Epithelial cell of proximal tubule (primary cell): Measurements from ENCODE around the gene RAVER2. TPM values are rescaled to one million over a fixed set of nuclear protein-coding genes. Genes with fewer than 3 reads are reported as not detected.

ENCODE experiments used
- DNase-seq: peaks from one replicate; pipeline ENCODE4 v3.0.0-alpha.2; 2011; ENCODE audit warnings: low read depth
- H3K4me3 ChIP-seq: 2 replicates; pipeline ENCODE4 v1.5.1; 2011; ENCODE audit warnings: low read depth, mild to moderate bottlenecking, low read length
- CTCF ChIP-seq: conservative IDR thresholded peaks from 2 replicates; pipeline ENCODE4 v1.5.1; 2012; ENCODE audit warnings: low read depth, mild to moderate bottlenecking, low read length
- total RNA-seq: library from RNA; depleted of rRNA; stranded (reverse); fragments of >200 nt; gene quantifications from 2 replicates; pipeline ENCODE4 v1.2.3, GENCODE V29; 2015

RAVER2 gene
- total RNA-seq, 1 donor from 2014 or later = 6.9 TPM

DNA sequence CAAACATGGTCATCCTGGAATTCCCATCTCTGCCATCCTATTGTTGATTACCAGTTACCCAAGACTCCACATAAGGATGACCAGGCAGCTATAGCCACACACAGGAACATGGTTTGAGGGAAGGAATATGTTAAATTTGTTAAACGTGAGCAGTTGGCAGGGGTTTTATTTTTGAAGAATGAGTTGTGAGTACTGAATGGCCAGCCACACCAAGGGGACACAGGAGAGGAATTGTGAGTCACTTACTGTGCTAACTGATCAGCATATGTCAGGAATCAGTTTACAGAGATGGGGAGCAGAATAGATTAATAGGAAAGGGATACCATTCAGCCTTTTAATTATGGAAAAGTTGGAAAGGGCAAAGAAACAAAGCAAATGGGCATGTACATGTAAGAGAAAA lies 39.3 kb upstream of the RAVER2 start:
- no peak for DNase-seq
- no peak overlapping the region for H3K4me3 ChIP-seq
- TF ChIP-seq CTCF = no peak

DNA sequence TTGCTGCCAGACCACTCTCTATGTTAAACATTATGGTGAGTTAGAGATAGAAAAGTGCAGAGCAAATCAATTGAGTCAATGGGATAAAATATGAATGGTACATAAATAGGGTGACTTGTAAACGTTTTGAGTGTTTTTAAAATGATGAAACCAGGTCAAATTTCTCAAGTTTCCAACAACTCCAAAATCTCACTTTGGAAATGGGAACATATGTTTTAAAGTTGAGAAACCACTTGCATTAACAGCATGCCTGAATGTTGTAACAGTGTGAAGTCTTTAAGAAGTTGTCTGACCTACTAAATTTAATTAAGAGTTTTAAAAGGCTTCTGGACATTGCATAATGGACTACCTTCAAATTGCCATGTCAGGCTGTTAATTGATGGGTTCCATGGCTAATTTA lies 33.6 kb upstream of the RAVER2 start:
- no peak overlapping the region for H3K4me3 ChIP-seq
- no peak for TF ChIP-seq CTCF
- DNase-seq = no peak

- DNase-seq = no peak
- no peak for TF ChIP-seq CTCF
- H3K4me3 ChIP-seq = no peak overlapping the region
These were observed 32.8 kb upstream of the RAVER2 start for GRCh38 chr1:64712049-64712448.

DNA sequence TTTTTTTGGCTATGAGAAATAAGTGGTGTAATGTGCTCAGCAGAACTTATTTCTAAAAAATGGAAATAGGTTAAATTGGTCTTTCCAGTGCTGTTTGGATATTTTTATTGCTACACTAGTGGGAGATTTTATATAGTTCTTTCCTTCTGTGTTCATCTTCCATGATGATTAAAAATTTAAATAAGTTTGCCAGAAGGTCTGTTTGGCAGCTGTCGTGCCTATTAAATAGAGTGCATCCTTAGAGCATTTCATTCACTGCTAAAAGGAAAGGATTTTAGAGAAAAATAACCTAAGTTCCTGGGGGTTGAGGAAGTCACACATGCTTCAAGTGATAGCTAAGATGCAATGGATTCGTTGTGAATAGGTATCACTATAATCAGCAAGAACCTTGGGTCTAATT lies 29.7 kb upstream of the RAVER2 start:
- DNase-seq = no peak
- no peak for TF ChIP-seq CTCF
- no peak overlapping the region for H3K4me3 ChIP-seq

DNA sequence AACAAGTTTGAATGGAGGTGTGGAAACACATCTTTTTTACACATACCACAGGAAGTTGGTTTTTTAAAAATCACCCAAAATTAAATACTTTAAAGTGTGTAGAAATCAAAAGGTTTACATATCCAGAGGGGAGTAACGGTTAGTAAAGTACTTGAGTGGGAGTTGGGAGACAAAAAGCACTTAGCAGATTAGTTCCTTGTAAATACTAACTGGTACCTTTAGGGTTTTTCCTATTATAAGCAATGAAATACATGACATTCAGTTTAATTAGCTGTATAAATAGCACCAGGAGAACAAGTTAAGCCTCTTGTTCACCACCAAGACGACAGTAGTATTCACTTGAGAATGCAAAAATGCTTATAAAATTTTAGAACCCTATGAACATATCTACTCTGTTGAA lies 23.7 kb upstream of the RAVER2 start:
- no peak overlapping the region for H3K4me3 ChIP-seq
- TF ChIP-seq CTCF = no peak
- no peak for DNase-seq

GRCh38 chr1:64721576-64722145 lies 23.2 kb upstream of the RAVER2 start:
- H3K4me3 ChIP-seq = no peak overlapping the region
- DNase-seq = no peak
- TF ChIP-seq CTCF = no peak

DNA sequence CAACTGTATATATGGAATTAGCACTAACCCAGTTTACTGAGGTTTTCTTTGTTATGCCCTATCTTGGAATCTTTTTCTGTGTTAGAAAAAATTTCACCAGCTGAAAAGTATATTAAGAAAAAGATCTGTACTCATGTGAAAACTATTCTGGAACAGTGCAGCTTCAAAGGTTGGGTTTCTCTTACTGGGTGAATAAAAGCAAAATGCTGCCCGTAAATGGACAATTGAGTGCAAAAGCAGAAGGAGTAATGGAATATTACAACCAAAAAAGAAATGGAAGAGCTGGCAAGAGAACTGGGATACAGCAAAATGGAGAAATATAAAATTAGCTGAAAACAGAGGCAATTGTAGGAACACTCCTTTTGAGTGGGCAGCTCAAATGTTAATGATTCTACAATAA lies 17.0 kb upstream of the RAVER2 start:
- DNase-seq = no peak
- TF ChIP-seq CTCF = no peak
- no peak overlapping the region for H3K4me3 ChIP-seq
